ENCODE measurements around the gene ZP1.

- no peak for TF ChIP-seq SUZ12 (IDR thresholded peaks at IDR 0.05; ENCODE audit: extremely low read depth, insufficient read depth, insufficient read length)
- no peak for TF ChIP-seq YY1 (IDR thresholded peaks at IDR 0.05; ENCODE audit: insufficient read depth, insufficient read length)
- TF ChIP-seq ZNF274 (IDR thresholded peaks at IDR 0.05; ENCODE audit: low read depth, low read length) = no peak
Measured at GRCh38 chr11:60906132-60906972, 39.0 kb downstream of the ZP1 start, which contains the start of gene PRPF19.
